Vagina (tissue), 2 donors: Measurements from ENCODE around the gene COMMD3. TPM values are rescaled to one million over a fixed set of nuclear protein-coding genes. Genes with fewer than 3 reads are reported as not detected.

Source experiments
- DNase-seq, 2 donors: peaks; one replicate each; pipeline ENCODE4 v3.0.0-alpha.2; 2017; ENCODE audit errors: extremely low spot score in 2 of 2
- H3K27ac ChIP-seq: fragments of 200-600 bp; sonication (generic); one replicate; pipeline ENCODE4 v1.5.1; 2019
- H3K27me3 ChIP-seq: fragments of 200-600 bp; sonication (generic); one replicate; pipeline ENCODE4 v1.5.1; 2019
- H3K36me3 ChIP-seq, 2 donors: fragments of 200-600 bp; sonication (generic); one replicate each; pipeline ENCODE4 v1.5.1; 2017 to 2019
- H3K4me1 ChIP-seq: fragments of 200-600 bp; sonication (generic); one replicate; pipeline ENCODE4 v1.5.1; 2019
- H3K4me3 ChIP-seq, 2 donors: fragments of 200-600 bp; sonication (generic); 1 replicate in 1 of 2; 2 replicates in 1 of 2; pipeline ENCODE4 v1.5.1; 2016 to 2019
- H3K9me3 ChIP-seq: fragments of 200-600 bp; sonication (generic); one replicate; pipeline ENCODE4 v1.5.1; 2019
- POLR2A ChIP-seq, 2 donors: fragments of 450-650 bp; IDR thresholded peaks; one replicate each; pipeline ENCODE4 v1.6.1; 2017; ENCODE audit warnings: antibody characterized with exemption in 2 of 2, mild to moderate bottlenecking in 2 of 2, moderate library complexity in 2 of 2
- POLR2AphosphoS5 ChIP-seq, 2 donors: sonication (generic); formaldehyde crosslinking; IDR thresholded peaks; one replicate each; pipeline ENCODE4 v1.9.0; 2017; ENCODE audit warnings: antibody characterized with exemption in 2 of 2, mild to moderate bottlenecking in 2 of 2, low read depth in 1 of 2; ENCODE audit not compliant: insufficient read depth in 1 of 2
- intact Hi-C: fragments of 100-400 bp; cut with DNase I; formaldehyde crosslinking; loops from one replicate; pipeline ENCODE4 v1.15.1; 2023
- total RNA-seq: library from RNA; depleted of rRNA; stranded (reverse); fragments of >200 nt; gene quantifications from one replicate; pipeline ENCODE4 v1.2.3, GENCODE V29; 2016
- TF ChIP-seq, protein P1 (sequence below), 3 experiments: fragments of 450-650 bp in 2 of 3; fragments of 200-600 bp in 1 of 3; sonication (generic) in 1 of 3; IDR thresholded peaks; one replicate each; pipeline ENCODE4 v1.5.1; 2017 to 2019; ENCODE audit warnings: antibody characterized with exemption in 3 of 3, mild to moderate bottlenecking in 2 of 3, moderate library complexity in 2 of 3

COMMD3 gene
- total RNA-seq, 1 donor from 2014 or later, result 27.0 TPM

DNA sequence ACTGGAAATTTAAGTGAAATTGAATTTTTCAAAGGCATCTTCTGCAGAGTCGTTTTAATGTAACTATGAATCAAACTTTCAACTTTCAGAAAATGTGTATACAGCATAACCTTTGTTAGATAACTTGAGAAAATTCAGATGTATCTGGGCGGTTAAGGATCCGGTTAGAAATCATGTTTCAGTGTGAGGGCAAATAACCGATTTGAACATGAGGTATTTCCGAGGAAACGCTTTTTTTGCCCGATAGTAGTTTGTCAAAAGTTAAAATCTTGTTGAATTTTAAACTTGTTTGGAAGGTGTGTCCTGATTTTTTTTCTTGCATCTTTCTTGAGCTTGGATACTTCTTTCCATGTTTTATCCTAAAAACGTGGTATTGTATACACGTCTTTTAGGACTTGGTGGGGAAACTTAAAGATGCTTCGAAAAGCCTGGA is 3.4 kb downstream of the COMMD3 start:
- DNase-seq, result no peak
- peak overlapping the region; percentile 96 for H3K27ac ChIP-seq
- H3K4me3 ChIP-seq, result no peak overlapping the region
- H3K4me1 ChIP-seq, result peaks cover 59% of the 10 kb centered on the region
- no peaks in the 10 kb centered on the region for H3K36me3 ChIP-seq
- intact Hi-C loops, result no loop called here
- H3K9me3 ChIP-seq, result no peaks in the 10 kb centered on the region
- no peak for TF ChIP-seq POLR2A (IDR thresholded peaks at IDR 0.05)
- TF ChIP-seq POLR2AphosphoS5 (IDR thresholded peaks at IDR 0.05; ENCODE audit: insufficient read depth in 1 of 2, low read depth in 1 of 2), result no peak
- TF ChIP-seq, protein P1, sequence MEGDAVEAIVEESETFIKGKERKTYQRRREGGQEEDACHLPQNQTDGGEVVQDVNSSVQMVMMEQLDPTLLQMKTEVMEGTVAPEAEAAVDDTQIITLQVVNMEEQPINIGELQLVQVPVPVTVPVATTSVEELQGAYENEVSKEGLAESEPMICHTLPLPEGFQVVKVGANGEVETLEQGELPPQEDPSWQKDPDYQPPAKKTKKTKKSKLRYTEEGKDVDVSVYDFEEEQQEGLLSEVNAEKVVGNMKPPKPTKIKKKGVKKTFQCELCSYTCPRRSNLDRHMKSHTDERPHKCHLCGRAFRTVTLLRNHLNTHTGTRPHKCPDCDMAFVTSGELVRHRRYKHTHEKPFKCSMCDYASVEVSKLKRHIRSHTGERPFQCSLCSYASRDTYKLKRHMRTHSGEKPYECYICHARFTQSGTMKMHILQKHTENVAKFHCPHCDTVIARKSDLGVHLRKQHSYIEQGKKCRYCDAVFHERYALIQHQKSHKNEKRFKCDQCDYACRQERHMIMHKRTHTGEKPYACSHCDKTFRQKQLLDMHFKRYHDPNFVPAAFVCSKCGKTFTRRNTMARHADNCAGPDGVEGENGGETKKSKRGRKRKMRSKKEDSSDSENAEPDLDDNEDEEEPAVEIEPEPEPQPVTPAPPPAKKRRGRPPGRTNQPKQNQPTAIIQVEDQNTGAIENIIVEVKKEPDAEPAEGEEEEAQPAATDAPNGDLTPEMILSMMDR (IDR thresholded peaks at IDR 0.05), result no peak
- no peaks in the 10 kb centered on the region for H3K27me3 ChIP-seq

DNA sequence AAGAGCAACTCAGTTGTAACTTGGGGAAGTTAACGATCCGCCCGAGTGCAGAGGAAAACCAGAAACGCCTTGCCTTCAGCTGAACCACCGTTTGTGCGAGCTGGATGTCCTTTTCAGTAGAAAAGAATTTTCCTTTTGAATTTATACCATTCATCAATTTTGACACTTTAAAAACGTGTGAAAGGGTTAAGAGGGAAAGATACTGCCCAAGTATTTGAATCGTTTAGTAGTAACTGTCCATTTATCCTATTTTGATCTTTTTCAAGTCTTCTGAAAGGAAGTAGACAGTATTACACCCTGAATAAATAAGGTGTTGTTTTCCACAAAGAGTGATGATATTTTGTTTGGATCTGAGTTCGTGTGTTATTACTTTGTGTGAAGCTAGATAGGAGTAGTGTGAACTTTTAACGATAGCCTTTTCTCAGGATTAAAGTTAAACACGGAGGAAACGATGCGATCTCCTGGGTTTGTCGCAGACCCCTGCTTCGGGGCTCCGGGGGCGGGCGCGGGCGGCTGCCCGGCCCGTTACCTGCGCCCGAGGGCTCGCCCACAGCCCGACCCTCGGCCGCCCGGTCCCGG is 3.9 kb downstream of the COMMD3 start:
- peak overlapping the region; percentile 73 to 79 for H3K4me3 ChIP-seq
- H3K9me3 ChIP-seq, result no peaks in the 10 kb centered on the region
- H3K27me3 ChIP-seq, result no peaks in the 10 kb centered on the region
- H3K36me3 ChIP-seq, result no peaks in the 10 kb centered on the region
- TF ChIP-seq, protein P1 (IDR thresholded peaks at IDR 0.05), result no peak
- TF ChIP-seq POLR2A (IDR thresholded peaks at IDR 0.05), result no peak
- no peak for TF ChIP-seq POLR2AphosphoS5 (IDR thresholded peaks at IDR 0.05; ENCODE audit: insufficient read depth in 1 of 2, low read depth in 1 of 2)
- no peak for DNase-seq
- peak overlapping the region; percentile 96 for H3K27ac ChIP-seq
- intact Hi-C loops, result no loop called here
- H3K4me1 ChIP-seq, result peaks cover 64% of the 10 kb centered on the region

DNA sequence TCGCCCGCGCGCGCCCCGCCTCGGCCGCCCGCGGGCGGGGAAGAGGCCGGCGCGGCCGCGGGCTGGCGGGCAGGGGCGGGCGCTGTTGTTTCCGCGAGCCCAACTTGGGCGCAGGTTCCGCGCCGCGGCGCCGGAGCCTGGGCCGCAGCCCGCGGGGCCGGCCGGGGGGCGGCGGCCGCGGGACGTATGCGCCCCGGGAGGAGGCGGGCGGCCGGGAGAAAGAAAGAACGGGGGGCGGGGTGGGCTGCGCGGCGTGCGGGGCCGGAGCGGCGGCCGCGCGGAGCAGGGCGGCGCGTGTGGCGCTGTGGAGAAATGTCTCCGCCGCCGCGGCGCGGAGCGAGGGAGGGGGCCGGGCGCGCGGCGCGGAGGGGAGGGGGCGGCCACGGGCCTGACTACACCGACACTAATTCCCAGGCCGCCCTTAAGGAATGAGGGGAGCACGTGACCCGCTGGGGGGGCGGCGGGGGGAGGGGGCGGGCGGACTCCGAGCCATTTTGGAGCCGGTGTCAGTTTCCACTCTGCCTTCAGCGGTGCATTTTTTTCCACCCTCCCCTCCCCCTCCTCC is 4.5 kb downstream of the COMMD3 start, which contains the start of gene BMI1:
TSS of gene BMI1 (plus strand) at position 509 of the 565 bp plus-strand sequence. CDS start 5,351 bp downstream, outside the sequence.
- Histone ChIP-seq H3K36me3 (no peaks in the 10 kb centered on the region), H3K4me1 (peaks cover 66% of the 10 kb centered on the region), H3K27ac (peak within 1 kb of the TSS; percentile 96), H3K27me3 (no peaks in the 10 kb centered on the region), H3K9me3 (no peaks in the 10 kb centered on the region), H3K4me3 (peak within 1 kb of the TSS; percentile 73 to 79)
- no peak for DNase-seq
- TF ChIP-seq, protein P1 (IDR thresholded peaks at IDR 0.05), result no peak
- no peak for TF ChIP-seq POLR2AphosphoS5 (IDR thresholded peaks at IDR 0.05; ENCODE audit: insufficient read depth in 1 of 2, low read depth in 1 of 2)
- TF ChIP-seq POLR2A (IDR thresholded peaks at IDR 0.05), result no peak
- intact Hi-C loops, result no loop called here

DNA sequence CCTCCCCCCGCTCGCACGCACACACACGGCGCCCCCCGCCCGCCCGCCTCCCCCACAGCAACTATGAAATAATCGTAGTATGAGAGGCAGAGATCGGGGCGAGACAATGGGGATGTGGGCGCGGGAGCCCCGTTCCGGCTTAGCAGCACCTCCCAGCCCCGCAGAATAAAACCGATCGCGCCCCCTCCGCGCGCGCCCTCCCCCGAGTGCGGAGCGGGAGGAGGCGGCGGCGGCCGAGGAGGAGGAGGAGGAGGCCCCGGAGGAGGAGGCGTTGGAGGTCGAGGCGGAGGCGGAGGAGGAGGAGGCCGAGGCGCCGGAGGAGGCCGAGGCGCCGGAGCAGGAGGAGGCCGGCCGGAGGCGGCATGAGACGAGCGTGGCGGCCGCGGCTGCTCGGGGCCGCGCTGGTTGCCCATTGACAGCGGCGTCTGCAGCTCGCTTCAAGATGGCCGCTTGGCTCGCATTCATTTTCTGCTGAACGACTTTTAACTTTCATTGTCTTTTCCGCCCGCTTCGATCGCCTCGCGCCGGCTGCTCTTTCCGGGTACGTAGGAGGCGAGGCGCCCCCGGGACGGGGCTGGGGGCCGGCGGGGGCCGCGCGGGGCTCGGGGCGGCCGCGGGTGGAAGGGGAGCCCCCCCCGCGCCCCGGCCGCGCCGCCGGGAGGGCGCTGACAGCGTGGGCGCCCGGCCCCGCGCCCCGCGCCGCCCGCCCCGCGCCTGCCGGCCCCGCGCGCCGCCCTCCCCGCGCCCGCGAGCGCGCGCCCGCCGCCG is 5.2 kb downstream of the COMMD3 start:
- intact Hi-C loops, result no loop called here
- TF ChIP-seq POLR2A (IDR thresholded peaks at IDR 0.05) (no peak), POLR2AphosphoS5 (IDR thresholded peaks at IDR 0.05; ENCODE audit: insufficient read depth in 1 of 2, low read depth in 1 of 2) (peak in 1 of 2 donors; percentile 46)
- Histone ChIP-seq H3K27me3 (no peaks in the 10 kb centered on the region), H3K4me1 (peaks cover 72% of the 10 kb centered on the region), H3K27ac (peak overlapping the region; percentile 96), H3K36me3 (no peaks in the 10 kb centered on the region), H3K4me3 (peak overlapping the region; percentile 73 to 79), H3K9me3 (no peaks in the 10 kb centered on the region)
- DNase-seq, result no peak

DNA sequence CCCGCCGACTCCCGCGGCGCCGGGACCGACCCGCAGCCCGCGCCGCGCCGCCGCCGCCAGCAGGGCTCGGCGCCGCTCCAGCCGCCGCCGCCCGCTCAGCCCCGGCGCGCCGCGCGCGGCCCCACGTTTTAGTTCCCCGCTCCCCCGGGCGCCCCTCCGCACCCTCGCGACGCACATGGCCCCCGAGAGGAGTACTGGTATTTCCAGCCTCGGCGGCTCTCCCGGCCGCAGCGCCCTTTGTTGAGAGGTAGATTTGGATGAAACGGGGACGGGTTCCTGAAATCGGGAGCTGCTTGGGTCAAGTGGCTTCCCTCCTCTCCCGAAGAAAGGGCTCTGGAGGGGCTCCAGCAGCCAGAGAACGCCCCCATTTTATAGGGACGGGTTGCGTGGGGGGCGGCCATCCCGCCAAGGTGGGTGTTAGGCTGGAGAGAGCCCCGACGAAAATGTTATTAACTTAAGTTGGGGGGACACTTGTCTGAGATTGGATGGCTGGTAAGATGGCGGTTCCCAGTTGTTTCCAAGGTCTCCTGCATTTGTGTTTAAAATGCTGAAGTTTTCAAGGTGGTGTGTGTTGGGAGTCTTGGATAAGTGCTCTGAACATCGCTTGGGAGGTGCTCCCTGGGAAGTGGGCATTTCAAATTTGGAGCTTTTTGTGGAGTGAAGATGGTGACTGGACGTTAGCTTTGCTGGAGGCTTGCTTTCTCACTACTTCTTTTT is 5.9 kb downstream of the COMMD3 start:
- intact Hi-C loops, result no loop called here
- Histone ChIP-seq H3K4me1 (peaks cover 70% of the 10 kb centered on the region), H3K9me3 (no peaks in the 10 kb centered on the region), H3K27me3 (no peaks in the 10 kb centered on the region), H3K36me3 (no peaks in the 10 kb centered on the region), H3K4me3 (peak overlapping the region; percentile 60 to 79), H3K27ac (peak overlapping the region; percentile 35)
- no peak for DNase-seq
- TF ChIP-seq POLR2AphosphoS5 (IDR thresholded peaks at IDR 0.05; ENCODE audit: insufficient read depth in 1 of 2, low read depth in 1 of 2) (peak in 1 of 2 donors; percentile 18), POLR2A (IDR thresholded peaks at IDR 0.05) (no peak)
